Heart left ventricle (tissue), 16 donors: Measurements from ENCODE around the gene NRIP2. TPM values are rescaled to one million over a fixed set of nuclear protein-coding genes. Genes with fewer than 3 reads are reported as not detected.

ENCODE experiments used
- ATAC-seq, 4 donors: fragments of 200-7000 bp; cut with Tn5 transposase; one replicate each; pipeline ENCODE4 v1.9.1; 2020 to 2022; ENCODE audit warnings: moderate library complexity in 4 of 4, mild to moderate bottlenecking in 3 of 4, moderate number of reproducible peaks in 1 of 4
- DNase-seq, 5 donors: peaks; one replicate each; pipeline ENCODE4 v3.0.0-alpha.2; 2020
- H3K27ac ChIP-seq, 12 donors: fragments of 200-600 bp; sonication (generic) in 4 of 12; one replicate each; pipeline versions ENCODE4 v1.5.0 to v1.8.0; 2016 to 2022; ENCODE audit warnings: mild to moderate bottlenecking in 2 of 12
- H3K27me3 ChIP-seq, 9 donors: fragments of 200-600 bp; sonication (generic) in 2 of 9; one replicate each; pipeline versions ENCODE4 v1.5.1 to v1.8.0; 2016 to 2022; ENCODE audit warnings: mild to moderate bottlenecking in 3 of 9
- H3K36me3 ChIP-seq, 9 donors: fragments of 200-600 bp; sonication (generic) in 2 of 9; one replicate each; pipeline versions ENCODE4 v1.5.0 to v1.8.0; 2018 to 2022; ENCODE audit warnings: mild to moderate bottlenecking in 2 of 9
- H3K4me1 ChIP-seq, 12 donors: fragments of 200-600 bp; sonication (generic) in 4 of 12; one replicate each; pipeline versions ENCODE4 v1.5.0 to v1.8.0; 2016 to 2022; ENCODE audit warnings: mild to moderate bottlenecking in 3 of 12
- H3K4me3 ChIP-seq, 12 donors: fragments of 200-600 bp; sonication (generic) in 4 of 12; one replicate each; pipeline versions ENCODE4 v1.5.0 to v1.8.0; 2017 to 2022; ENCODE audit warnings: mild to moderate bottlenecking in 9 of 12, moderate library complexity in 4 of 12
- H3K9me3 ChIP-seq, 12 donors: fragments of 200-600 bp; sonication (generic) in 4 of 12; one replicate each; pipeline versions ENCODE4 v1.5.0 to v1.8.0; 2016 to 2022; ENCODE audit warnings: mild to moderate bottlenecking in 1 of 12
- POLR2A ChIP-seq, 2 donors: fragments of 450-650 bp; IDR thresholded peaks; one replicate each; pipeline ENCODE4 v1.6.1; 2017; ENCODE audit warnings: antibody characterized with exemption in 2 of 2, mild to moderate bottlenecking in 2 of 2, moderate library complexity in 2 of 2
- WGBS, 4 donors: extraction: QIAGEN DNeasy Blood & Tissue Kit in 2 of 4; methylation state at CpG; one replicate each; pipeline versions ENCODE4 v1.1.5 to v1.1.7; 2013 to 2018; 5-methylcytosine and 5-hydroxymethylcytosine counted together
- intact Hi-C, 10 donors: fragments of 100-400 bp; cut with DNase I; formaldehyde crosslinking; loops; one replicate each; pipeline versions ENCODE4 v1.11.1 to v1.14.2; 2022
- polyA plus RNA-seq, 2 donors: library from polyadenylated mRNA; stranded (reverse); fragments of 200-250 nt; gene quantifications; one replicate each; pipeline ENCODE4 v1.2.3, GENCODE V29; 2013
- total RNA-seq, 9 donors: library from RNA; depleted of rRNA in 2 of 9; stranded (reverse); fragments of >200 nt in 2 of 9; fragmentation: NEBNext Ultra II Directional in 3 of 9; extraction: Animal tissue kit (Norgen Biotek cat#: 25700) in 3 of 9; gene quantifications; one replicate each; pipeline versions ENCODE4 v1.1.0 to v1.2.4, GENCODE V29; 2016 to 2023
- TF ChIP-seq, protein P1 (sequence below), 12 donors: fragments of 200-600 bp; sonication (generic) in 4 of 12; IDR thresholded peaks; one replicate each; pipeline versions ENCODE4 v1.5.0 to v1.8.0; 2018 to 2022; ENCODE audit warnings: antibody characterized with exemption in 12 of 12, mild to moderate bottlenecking in 5 of 12
- donor health status: ischemic (EF 13 %, LVEDD 7.1; RV severe dilation, severe dysfunction).
- donor health status: healthy with polysubstance abuse.
- donor health status: DM: no; HTN: yes; CAD: no.
- donor health status: DM: no; HTN: no; CAD: no.
- donor health status: ischemic (EF 25% LVEDD 6.9; RV normal size, moderate dysfunction).
- donor health status: ischemic (EF 25% LVEDD 5.7; RV mildly dilated, moderate dysfunction).
- donor health status: healthy.
- donor health status: DM: yes; HTN: yes; CAD: no.
- donor health status: ischemic (EF 35%, LVEDD 5.7; RV mildly dilated, moderate dysfunction).
- donor health status: nonischemic (EF 11% LVEDD 7.7; RV severe dilation, severe dysfunction).
- donor health status: DM: yes; HTN: yes; CAD: no.
- donor health status: PGD.
- donor health status: ischemic (EF 29% LVEDD 5.4; RV normal size, mild dysfunction).
- donor health status: nonischemic (EF 23%, LVEDD 6.1; RV moderate dilation, normal function).

Gene NRIP2
- total and polyA plus RNA-seq, 11 donors: 1.9 to 3.1 (median 2.1) TPM

DNA sequence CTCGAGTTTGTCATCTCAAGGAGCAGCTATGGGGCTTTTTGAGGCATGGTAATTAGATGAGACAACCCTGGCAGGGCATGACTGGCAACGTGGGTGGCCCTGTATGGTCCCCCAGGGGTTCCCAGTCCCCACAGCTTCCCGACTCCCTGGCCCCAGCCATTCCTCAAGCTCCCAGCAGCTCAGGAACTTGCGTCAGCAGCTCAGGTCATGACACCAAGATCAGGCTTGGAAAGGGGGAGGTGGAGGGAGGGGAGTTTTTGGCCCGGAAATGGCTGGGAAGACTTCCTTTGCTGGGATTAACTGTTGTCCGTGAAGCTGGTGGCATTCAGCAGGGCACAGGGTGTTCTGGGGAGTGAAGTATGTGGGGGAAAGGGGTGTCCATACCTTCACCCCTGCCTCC lies 10.4 kb upstream of the NRIP2 start:
- Histone ChIP-seq H3K27me3 (no peaks in the 10 kb centered on the region), H3K4me3 (no peak overlapping the region), H3K9me3 (no peaks in the 10 kb centered on the region), H3K27ac (peak overlapping the region in 4 of 12 donors; percentile 14 to 68 (median 28)), H3K4me1 (peaks cover 0 to 14% (median 0%) of the 10 kb centered on the region in 12 donors), H3K36me3 (peaks cover 0 to 13% (median 0%) of the 10 kb centered on the region in 9 donors)
- ATAC-seq (peak in 3 of 4 donors; percentile 23 to 78 (median 62)), DNase-seq (peak; percentile 50 to 68 (median 58))
- intact Hi-C loops: no loop called here
- no peak for TF ChIP-seq POLR2A (IDR thresholded peaks at IDR 0.05)
- TF ChIP-seq, protein P1, sequence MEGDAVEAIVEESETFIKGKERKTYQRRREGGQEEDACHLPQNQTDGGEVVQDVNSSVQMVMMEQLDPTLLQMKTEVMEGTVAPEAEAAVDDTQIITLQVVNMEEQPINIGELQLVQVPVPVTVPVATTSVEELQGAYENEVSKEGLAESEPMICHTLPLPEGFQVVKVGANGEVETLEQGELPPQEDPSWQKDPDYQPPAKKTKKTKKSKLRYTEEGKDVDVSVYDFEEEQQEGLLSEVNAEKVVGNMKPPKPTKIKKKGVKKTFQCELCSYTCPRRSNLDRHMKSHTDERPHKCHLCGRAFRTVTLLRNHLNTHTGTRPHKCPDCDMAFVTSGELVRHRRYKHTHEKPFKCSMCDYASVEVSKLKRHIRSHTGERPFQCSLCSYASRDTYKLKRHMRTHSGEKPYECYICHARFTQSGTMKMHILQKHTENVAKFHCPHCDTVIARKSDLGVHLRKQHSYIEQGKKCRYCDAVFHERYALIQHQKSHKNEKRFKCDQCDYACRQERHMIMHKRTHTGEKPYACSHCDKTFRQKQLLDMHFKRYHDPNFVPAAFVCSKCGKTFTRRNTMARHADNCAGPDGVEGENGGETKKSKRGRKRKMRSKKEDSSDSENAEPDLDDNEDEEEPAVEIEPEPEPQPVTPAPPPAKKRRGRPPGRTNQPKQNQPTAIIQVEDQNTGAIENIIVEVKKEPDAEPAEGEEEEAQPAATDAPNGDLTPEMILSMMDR (IDR thresholded peaks at IDR 0.05): no peak
- 25 to 49% (median 44%) methylated on average over 3 to 6 of the region's 6 CpGs for WGBS, 4 donors

- DNase-seq (peak in 1 of 5 donors; percentile 31), ATAC-seq (no peak)
- peak overlapping the region in 4 of 12 donors; percentile 15 to 68 (median 42) for H3K27ac ChIP-seq
- TF ChIP-seq, protein P1 (IDR thresholded peaks at IDR 0.05): no peak
- TF ChIP-seq POLR2A (IDR thresholded peaks at IDR 0.05): no peak
- H3K27me3 ChIP-seq: no peaks in the 10 kb centered on the region
- peaks cover 0 to 14% (median 0%) of the 10 kb centered on the region in 12 donors for H3K4me1 ChIP-seq
- no peak overlapping the region for H3K4me3 ChIP-seq
- 87 to 88% (median 88%) methylated on average over 9 of the region's 9 CpGs for WGBS, 4 donors
- intact Hi-C loops: no loop called here
- H3K36me3 ChIP-seq: peaks cover 0 to 13% (median 0%) of the 10 kb centered on the region in 9 donors
- H3K9me3 ChIP-seq: no peaks in the 10 kb centered on the region
These were observed 10.0 kb upstream of the NRIP2 start for GRCh38 chr12:2844786-2845185.

DNA sequence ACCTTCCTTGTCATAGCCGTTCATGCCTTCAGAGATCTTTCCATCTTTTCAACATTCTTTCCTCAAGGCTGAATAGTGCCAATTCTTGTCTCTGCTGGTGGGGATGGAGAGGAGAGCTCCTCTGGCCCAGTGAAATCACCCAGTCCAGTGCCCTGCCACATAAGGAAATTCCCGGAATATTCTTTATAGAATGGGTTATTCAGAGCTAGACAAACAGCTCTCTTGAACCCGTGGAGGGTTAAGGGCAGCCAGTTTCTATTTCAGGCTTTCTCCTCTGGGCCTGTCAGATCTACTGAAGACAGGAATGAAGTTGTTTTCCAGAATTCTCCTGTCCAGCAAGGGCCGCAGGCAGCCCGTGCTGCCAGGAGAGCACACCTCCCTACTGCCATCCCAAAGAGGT lies 8.1 kb upstream of the NRIP2 start:
- Histone ChIP-seq H3K4me1 (peaks cover 0 to 14% (median 0%) of the 10 kb centered on the region in 12 donors), H3K27me3 (no peaks in the 10 kb centered on the region), H3K36me3 (peaks cover 0 to 18% (median 0%) of the 10 kb centered on the region in 9 donors), H3K27ac (peak overlapping the region in 4 of 12 donors; percentile 0 to 46 (median 12)), H3K9me3 (no peaks in the 10 kb centered on the region), H3K4me3 (no peak overlapping the region)
- peak in 1 of 5 donors; percentile 13 for DNase-seq
- peak in 1 of 4 donors; percentile 20 for ATAC-seq
- intact Hi-C loops: no loop called here
- 64 to 72% (median 67%) methylated on average over 5 of the region's 5 CpGs for WGBS, 4 donors
- TF ChIP-seq, protein P1 (IDR thresholded peaks at IDR 0.05): no peak
- no peak for TF ChIP-seq POLR2A (IDR thresholded peaks at IDR 0.05)

DNA sequence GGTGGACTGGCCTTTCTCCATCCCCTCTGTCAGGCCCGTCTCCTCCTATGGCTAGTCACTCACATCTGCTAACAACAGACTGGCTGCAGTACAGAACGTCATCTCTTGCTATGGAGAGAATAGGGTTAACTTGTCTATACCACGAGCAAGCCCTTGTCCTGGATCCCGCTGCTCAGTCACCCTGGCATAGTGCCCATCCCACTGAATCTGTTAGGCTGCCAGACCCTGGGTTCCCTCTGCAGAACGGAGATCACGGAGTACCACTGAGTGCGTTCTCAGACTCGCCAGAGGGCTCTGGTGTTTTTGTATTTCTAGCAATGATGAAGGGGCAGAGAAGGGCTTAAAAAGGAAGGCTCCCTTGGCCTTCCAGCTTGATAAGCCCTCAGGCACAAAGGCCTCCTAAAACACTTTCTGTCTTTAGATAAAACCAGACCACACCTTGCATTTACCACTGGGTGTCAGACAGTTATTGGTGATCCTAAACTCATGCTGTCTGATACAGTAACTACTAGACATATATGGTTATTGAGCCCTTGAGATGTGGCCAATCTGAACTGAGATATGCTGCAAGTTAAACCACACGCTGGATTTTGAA lies 6.3 kb upstream of the NRIP2 start:
- DNase-seq: peak in 1 of 5 donors; percentile 4

More for the DNA sequence above, 6.3 kb upstream of the NRIP2 start:
- H3K4me1 ChIP-seq: peaks cover 0 to 14% (median 0%) of the 10 kb centered on the region in 12 donors
- H3K27ac ChIP-seq: no peak overlapping the region
- H3K27me3 ChIP-seq: no peaks in the 10 kb centered on the region
- 45 to 59% (median 54%) methylated on average over 9 of the region's 9 CpGs for WGBS, 4 donors
- TF ChIP-seq POLR2A (IDR thresholded peaks at IDR 0.05): no peak
- TF ChIP-seq, protein P1 (IDR thresholded peaks at IDR 0.05): no peak
- H3K36me3 ChIP-seq: peaks cover 0 to 13% (median 0%) of the 10 kb centered on the region in 9 donors
- intact Hi-C loops: no loop called here
- H3K9me3 ChIP-seq: no peaks in the 10 kb centered on the region
- no peak overlapping the region for H3K4me3 ChIP-seq
- ATAC-seq: no peak
